Measurements from ENCODE around the gene PLET1.
A peak's percentile ranks its signal among the peaks of the same experiment; 100 is the strongest.

Gene PLET1

GRCh38 chr11:112266410-112266778, 5.7 kb upstream of the PLET1 start:
- no peak overlapping the region for H3K4me3 ChIP-seq (ENCODE audit: low read depth, low read length)
- no peak for TF ChIP-seq CTCF (IDR thresholded peaks at IDR 0.05; ENCODE audit: low read depth, low read length)

- H3K4me3 ChIP-seq (ENCODE audit: low read depth, low read length) = no peak overlapping the region
- no peak for TF ChIP-seq CTCF (IDR thresholded peaks at IDR 0.05; ENCODE audit: low read depth, low read length)
Observed at GRCh38 chr11:112265659-112266409, 5.2 kb upstream of the PLET1 start.

- H3K4me3 ChIP-seq (ENCODE audit: low read depth, low read length) = 0 out of 2 replicates have a peak overlapping the region, but pooled peaks have one; percentile 14
- no peak for TF ChIP-seq CTCF (IDR thresholded peaks at IDR 0.05; ENCODE audit: low read depth, low read length)
Observed at GRCh38 chr11:112255067-112255720, 5.5 kb downstream of the PLET1 start.

- TF ChIP-seq CTCF (IDR thresholded peaks at IDR 0.05; ENCODE audit: low read depth, low read length) = no peak
- H3K4me3 ChIP-seq (ENCODE audit: low read depth, low read length) = no peak overlapping the region
Observed at GRCh38 chr11:112253605-112254242, 6.9 kb downstream of the PLET1 start.

- no peak for TF ChIP-seq CTCF (IDR thresholded peaks at IDR 0.05; ENCODE audit: low read depth, low read length)
- no peak overlapping the region for H3K4me3 ChIP-seq (ENCODE audit: low read depth, low read length)
Observed at GRCh38 chr11:112249871-112250610, 10.6 kb downstream of the PLET1 start.

- TF ChIP-seq CTCF (IDR thresholded peaks at IDR 0.05; ENCODE audit: low read depth, low read length) = no peak
- H3K4me3 ChIP-seq (ENCODE audit: low read depth, low read length) = no peak overlapping the region
Observed at GRCh38 chr11:112248201-112248600, 12.5 kb downstream of the PLET1 start.

Measured in WI38 (cell line).